Measurements from ENCODE around the gene ZGRF1. TPM values are rescaled to one million over a fixed set of nuclear protein-coding genes. Genes with fewer than 3 reads are reported as not detected.

ZGRF1 gene
- total RNA-seq, 3 donors from 2014 or later (not counting 1 experiment from before 2014, with no cell fraction given) = 13.0 to 25.9 (median 20.0) TPM

GRCh38 chr4:112594993-112595392 is 41.7 kb downstream of the ZGRF1 start:
- no peak overlapping the region for H3K4me3 Mint-ChIP-seq
- no peaks in the 10 kb centered on the region for H3K27me3 Mint-ChIP-seq (ENCODE audit: low read depth in 2 of 2)
- intact Hi-C loops (cut with micrococcal nuclease) = no loop called here
- DNase-seq (no peak), ATAC-seq (no peak)
- Histone ChIP-seq H3K27me3 (ENCODE audit: control insufficient read depth, insufficient read depth, low read length) (no peaks in the 10 kb centered on the region), H3K36me3 (ENCODE audit: control insufficient read depth, insufficient read depth, low read length) (no peaks in the 10 kb centered on the region), H3K4me1 (ENCODE audit: control insufficient read depth, insufficient read depth, low read length) (no peaks in the 10 kb centered on the region), H3K9me3 (ENCODE audit: control insufficient read depth, insufficient read depth, low read length) (no peaks in the 10 kb centered on the region), H3K4me3 (ENCODE audit: low read length) (no peak overlapping the region), H3K27ac (ENCODE audit: low read length) (no peak overlapping the region)
- no peaks in the 10 kb centered on the region for H3K4me1 Mint-ChIP-seq
- 100% methylated on average over 1 of the region's 1 CpG for WGBS (ENCODE audit: insufficient coverage)
- H3K36me3 Mint-ChIP-seq = no peaks in the 10 kb centered on the region
- no peaks in the 10 kb centered on the region for H3K9me3 Mint-ChIP-seq
- H3K27ac Mint-ChIP-seq = no peak overlapping the region
- TF ChIP-seq CTCF (IDR thresholded peaks at IDR 0.05) = no peak

GRCh38 chr4:112593438-112594133 is 43.1 kb downstream of the ZGRF1 start:
- intact Hi-C loops (cut with micrococcal nuclease) = no loop called here
- DNase-seq (no peak), ATAC-seq (no peak)
- Mint-ChIP-seq H3K4me1 (peaks cover 0 to 4% of the 10 kb centered on the region in 2 donors), H3K27ac (no peak overlapping the region), H3K9me3 (no peaks in the 10 kb centered on the region), H3K36me3 (no peaks in the 10 kb centered on the region), H3K4me3 (no peak overlapping the region), H3K27me3 (ENCODE audit: low read depth in 2 of 2) (no peaks in the 10 kb centered on the region)
- no peak overlapping the region for H3K4me3 ChIP-seq (ENCODE audit: low read length)
- no peak for TF ChIP-seq CTCF (IDR thresholded peaks at IDR 0.05)
- 97% methylated on average over 5 of the region's 5 CpGs for WGBS (ENCODE audit: insufficient coverage)
- H3K9me3 ChIP-seq (ENCODE audit: control insufficient read depth, insufficient read depth, low read length) = no peaks in the 10 kb centered on the region
- H3K4me1 ChIP-seq (ENCODE audit: control insufficient read depth, insufficient read depth, low read length) = no peaks in the 10 kb centered on the region
- no peaks in the 10 kb centered on the region for H3K36me3 ChIP-seq (ENCODE audit: control insufficient read depth, insufficient read depth, low read length)
- no peak overlapping the region for H3K27ac ChIP-seq (ENCODE audit: low read length)
- no peaks in the 10 kb centered on the region for H3K27me3 ChIP-seq (ENCODE audit: control insufficient read depth, insufficient read depth, low read length)

GRCh38 chr4:112592717-112593116 is 44.0 kb downstream of the ZGRF1 start:
- no peak overlapping the region for H3K27ac ChIP-seq (ENCODE audit: low read length)

More at GRCh38 chr4:112592717-112593116, 44.0 kb downstream of the ZGRF1 start:
- Histone ChIP-seq H3K9me3 (ENCODE audit: control insufficient read depth, insufficient read depth, low read length) (no peaks in the 10 kb centered on the region), H3K27me3 (ENCODE audit: control insufficient read depth, insufficient read depth, low read length) (no peaks in the 10 kb centered on the region), H3K4me1 (ENCODE audit: control insufficient read depth, insufficient read depth, low read length) (no peaks in the 10 kb centered on the region), H3K36me3 (ENCODE audit: control insufficient read depth, insufficient read depth, low read length) (no peaks in the 10 kb centered on the region), H3K4me3 (ENCODE audit: low read length) (no peak overlapping the region)
- Mint-ChIP-seq H3K36me3 (no peaks in the 10 kb centered on the region), H3K9me3 (no peaks in the 10 kb centered on the region), H3K4me1 (peaks cover 0 to 4% of the 10 kb centered on the region in 2 donors), H3K27ac (no peak overlapping the region), H3K27me3 (ENCODE audit: low read depth in 2 of 2) (no peaks in the 10 kb centered on the region), H3K4me3 (no peak overlapping the region)
- no peak for TF ChIP-seq CTCF (IDR thresholded peaks at IDR 0.05)
- no peak for ATAC-seq
- intact Hi-C loops (cut with micrococcal nuclease) = no loop called here
- DNase-seq = no peak
